ENCODE results near the gene IL17RB. TPM values are rescaled to one million over a fixed set of nuclear protein-coding genes. Genes with fewer than 3 reads are reported as not detected.

IL17RB gene
- total and polyA plus RNA-seq, 4 donors, result 0.88 to 7.4 (median 4.4) TPM

- Histone ChIP-seq H3K27me3 (ENCODE audit: control insufficient read depth in 3 of 3, insufficient read depth in 3 of 3, low read length in 2 of 3) (no peaks in the 10 kb centered on the region), H3K9ac (ENCODE audit: insufficient read depth in 1 of 2, low read length in 2 of 2) (no peak overlapping the region), H3K36me3 (ENCODE audit: control insufficient read depth in 4 of 4, insufficient read depth in 4 of 4, low read length in 4 of 4) (no peaks in the 10 kb centered on the region), H3K27ac (ENCODE audit: low read depth in 1 of 2, low read length in 1 of 2) (no peak overlapping the region), H3K4me1 (ENCODE audit: control insufficient read depth in 5 of 5, insufficient read depth in 5 of 5, low read length in 5 of 5) (peaks cover 0 to 6% (median 3%) of the 10 kb centered on the region in 5 donors), H3K4me3 (no peak overlapping the region), H3K9me3 (ENCODE audit: control insufficient read depth in 4 of 4, insufficient read depth in 3 of 4, low read length in 3 of 4) (no peaks in the 10 kb centered on the region)
- no peak for DNase-seq
- 46 to 53% methylated on average over 1 of the region's 1 CpG for WGBS, 2 donors
- no peak for ATAC-seq (ENCODE audit: insufficient read depth, low FRiP score)
- no peak for TF ChIP-seq CTCF (IDR thresholded peaks at IDR 0.05; ENCODE audit: control extremely low read depth, extremely low read depth)
These were observed 17.8 kb upstream of the IL17RB start for GRCh38 chr3:53828581-53828980.

- Histone ChIP-seq H3K27ac (ENCODE audit: low read depth in 1 of 2, low read length in 1 of 2) (no peak overlapping the region), H3K4me1 (ENCODE audit: control insufficient read depth in 5 of 5, insufficient read depth in 5 of 5, low read length in 5 of 5) (peaks cover 0 to 5% (median 0%) of the 10 kb centered on the region in 5 donors), H3K36me3 (ENCODE audit: control insufficient read depth in 4 of 4, insufficient read depth in 4 of 4, low read length in 4 of 4) (no peaks in the 10 kb centered on the region), H3K9ac (ENCODE audit: insufficient read depth in 1 of 2, low read length in 2 of 2) (no peak overlapping the region), H3K27me3 (ENCODE audit: control insufficient read depth in 3 of 3, insufficient read depth in 3 of 3, low read length in 2 of 3) (no peaks in the 10 kb centered on the region), H3K4me3 (no peak overlapping the region), H3K9me3 (ENCODE audit: control insufficient read depth in 4 of 4, insufficient read depth in 3 of 4, low read length in 3 of 4) (no peaks in the 10 kb centered on the region)
- no peak for DNase-seq
- 89 to 90% methylated on average over 2 of the region's 2 CpGs for WGBS, 2 donors
- TF ChIP-seq CTCF (IDR thresholded peaks at IDR 0.05; ENCODE audit: control extremely low read depth, extremely low read depth), result no peak
- no peak for ATAC-seq (ENCODE audit: insufficient read depth, low FRiP score)
These were observed 16.8 kb upstream of the IL17RB start for GRCh38 chr3:53829605-53830004.

GRCh38 chr3:53830944-53831343, 15.4 kb upstream of the IL17RB start:
- no peaks in the 10 kb centered on the region for H3K36me3 ChIP-seq (ENCODE audit: control insufficient read depth in 4 of 4, insufficient read depth in 4 of 4, low read length in 4 of 4)
- no peaks in the 10 kb centered on the region for H3K27me3 ChIP-seq (ENCODE audit: control insufficient read depth in 3 of 3, insufficient read depth in 3 of 3, low read length in 2 of 3)
- H3K27ac ChIP-seq (ENCODE audit: low read depth in 1 of 2, low read length in 1 of 2), result no peak overlapping the region
- H3K4me3 ChIP-seq, result no peak overlapping the region
- ATAC-seq (ENCODE audit: insufficient read depth, low FRiP score) (no peak), DNase-seq (no peak)
- H3K9ac ChIP-seq (ENCODE audit: insufficient read depth in 1 of 2, low read length in 2 of 2), result no peak overlapping the region
- 82 to 88% methylated on average over 6 of the region's 6 CpGs for WGBS, 2 donors
- H3K4me1 ChIP-seq (ENCODE audit: control insufficient read depth in 5 of 5, insufficient read depth in 5 of 5, low read length in 5 of 5), result no peaks in the 10 kb centered on the region
- no peaks in the 10 kb centered on the region for H3K9me3 ChIP-seq (ENCODE audit: control insufficient read depth in 4 of 4, insufficient read depth in 3 of 4, low read length in 3 of 4)
- TF ChIP-seq CTCF (IDR thresholded peaks at IDR 0.05; ENCODE audit: control extremely low read depth, extremely low read depth), result no peak

GRCh38 chr3:53833053-53833645, 13.2 kb upstream of the IL17RB start:
- no peak overlapping the region for H3K9ac ChIP-seq (ENCODE audit: insufficient read depth in 1 of 2, low read length in 2 of 2)
- no peaks in the 10 kb centered on the region for H3K27me3 ChIP-seq (ENCODE audit: control insufficient read depth in 3 of 3, insufficient read depth in 3 of 3, low read length in 2 of 3)
- 87 to 89% methylated on average over 9 of the region's 9 CpGs for WGBS, 2 donors
- peaks cover 0 to 2% (median 0%) of the 10 kb centered on the region in 5 donors for H3K4me1 ChIP-seq (ENCODE audit: control insufficient read depth in 5 of 5, insufficient read depth in 5 of 5, low read length in 5 of 5)
- no peak overlapping the region for H3K4me3 ChIP-seq
- ATAC-seq (ENCODE audit: insufficient read depth, low FRiP score) (no peak), DNase-seq (no peak)
- no peaks in the 10 kb centered on the region for H3K9me3 ChIP-seq (ENCODE audit: control insufficient read depth in 4 of 4, insufficient read depth in 3 of 4, low read length in 3 of 4)
- no peak overlapping the region for H3K27ac ChIP-seq (ENCODE audit: low read depth in 1 of 2, low read length in 1 of 2)
- no peak for TF ChIP-seq CTCF (IDR thresholded peaks at IDR 0.05; ENCODE audit: control extremely low read depth, extremely low read depth)
- no peaks in the 10 kb centered on the region for H3K36me3 ChIP-seq (ENCODE audit: control insufficient read depth in 4 of 4, insufficient read depth in 4 of 4, low read length in 4 of 4)
